ENCODE measurements around the gene NADK2. TPM values are rescaled to one million over a fixed set of nuclear protein-coding genes. Genes with fewer than 3 reads are reported as not detected.

The NADK2 gene
- total RNA-seq, 1 experiment from 2014 or later = 12.2 TPM

DNA sequence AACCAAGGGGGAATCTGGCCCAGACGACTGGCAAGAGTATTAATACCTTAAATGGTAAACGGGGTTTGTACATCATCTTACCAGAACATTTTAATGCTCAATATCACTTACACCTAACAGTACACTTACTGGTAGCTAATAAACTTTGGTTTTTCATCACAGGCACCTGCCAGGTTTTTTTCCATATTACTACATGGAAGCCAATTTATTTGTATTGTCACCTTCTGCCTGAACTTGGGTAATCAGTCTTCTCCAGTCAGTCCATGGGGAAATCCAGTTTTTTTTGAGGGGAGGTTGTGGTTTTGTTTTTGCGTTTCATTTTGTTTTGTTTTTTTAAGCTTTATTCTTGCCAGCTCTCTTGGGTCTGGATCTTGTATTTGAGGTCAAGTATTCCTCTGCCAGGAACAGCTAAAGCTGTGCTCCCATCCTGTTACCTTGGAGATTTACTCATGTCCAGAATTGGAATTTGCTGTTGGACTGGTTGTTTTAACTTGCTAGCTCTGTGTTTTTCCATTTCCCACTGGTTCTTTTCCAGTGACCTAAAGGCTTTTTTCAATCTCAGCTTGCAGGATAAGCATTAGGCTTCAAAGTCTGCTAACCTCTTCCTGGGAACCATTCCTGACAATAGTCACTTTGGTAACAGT, 11.1 kb upstream of the NADK2 start:
- H2BK5ac ChIP-seq (ENCODE audit: insufficient read length, low read length) = no peak overlapping the region
- WGBS (ENCODE audit: extremely low coverage, insufficient read length, low lambda C conversion rate) = no CpG with 5 or more reads among the region's 3 CpGs
- Mint-ChIP-seq H3K4me3 (no peak overlapping the region), H3K9me3 (no peaks in the 10 kb centered on the region), H3K27ac (no peak overlapping the region), H3K27me3 (ENCODE audit: low read depth) (no peaks in the 10 kb centered on the region), H3K36me3 (ENCODE audit: insufficient read depth in 1 of 3, low read depth in 3 of 3) (no peaks in the 10 kb centered on the region), H3K4me1 (peaks cover 0 to 3% of the 10 kb centered on the region in 2 experiments; a peak in 1 of 4 replicates)
- H4K5ac ChIP-seq (ENCODE audit: insufficient read length, low read depth, low read length) = no peak overlapping the region
- H3K4me2 ChIP-seq (ENCODE audit: insufficient read depth, insufficient read length, low read length) = no peak overlapping the region
- no peak overlapping the region for H3K14ac ChIP-seq (ENCODE audit: insufficient read depth, low read length)
- no peak overlapping the region for H2BK20ac ChIP-seq (ENCODE audit: low read depth, low read length, poor library complexity, severe bottlenecking)
- no peaks in the 10 kb centered on the region for H3K79me1 ChIP-seq (ENCODE audit: insufficient read depth, low read depth, low read length, poor library complexity, severe bottlenecking)
- no peaks in the 10 kb centered on the region for H3K23me2 ChIP-seq (ENCODE audit: insufficient read length, low read depth, low read length, poor library complexity, severe bottlenecking)
- H4K20me1 ChIP-seq (ENCODE audit: control insufficient read depth, insufficient read depth, insufficient read length) = no peaks in the 10 kb centered on the region
- no peak overlapping the region for H3T11ph ChIP-seq (ENCODE audit: low read length)
- no peak overlapping the region for H4K8ac ChIP-seq (replicated peaks; ENCODE audit: insufficient read length, low read depth, low read length)
- no peaks in the 10 kb centered on the region for H3K27me3 ChIP-seq (ENCODE audit: insufficient read depth, low read length)
- no peaks in the 10 kb centered on the region for H3K9me3 ChIP-seq (ENCODE audit: control insufficient read depth, low read depth, low read length)
- H2BK120ac ChIP-seq (ENCODE audit: low read depth, low read length, poor library complexity, severe bottlenecking) = no peak overlapping the region
- no peak overlapping the region for H3K9ac ChIP-seq (ENCODE audit: extremely low read depth, insufficient read length, low read length)
- DNase-seq = no peak
- H2BK12ac ChIP-seq (ENCODE audit: insufficient read length, low read depth, low read length) = no peak overlapping the region
- no peak overlapping the region for H3K18ac ChIP-seq (ENCODE audit: insufficient read length, low read depth, low read length)
- H3K56ac ChIP-seq (ENCODE audit: insufficient read length, low read depth, low read length) = no peak overlapping the region
- no peak overlapping the region for H2AFZ ChIP-seq (ENCODE audit: low read length)
- H2BK15ac ChIP-seq (ENCODE audit: low read depth, low read length) = no peak overlapping the region
- no peak overlapping the region for H3K23ac ChIP-seq (ENCODE audit: insufficient read length, low read depth, low read length)
- no peaks in the 10 kb centered on the region for H3K79me2 ChIP-seq (ENCODE audit: insufficient read depth, low read length)
- H3K27ac ChIP-seq (ENCODE audit: insufficient read length, low read depth, low read length) = no peak overlapping the region
- no peak overlapping the region for H2AK5ac ChIP-seq (ENCODE audit: insufficient read length, low read length)
- no peaks in the 10 kb centered on the region for H3K4me1 ChIP-seq (ENCODE audit: insufficient read depth, low read length)
- no peak overlapping the region for H3K4ac ChIP-seq (ENCODE audit: low read depth, low read length)
- H4K91ac ChIP-seq (ENCODE audit: insufficient read length, low read depth, low read length) = no peak overlapping the region
- TF ChIP-seq, protein P1, sequence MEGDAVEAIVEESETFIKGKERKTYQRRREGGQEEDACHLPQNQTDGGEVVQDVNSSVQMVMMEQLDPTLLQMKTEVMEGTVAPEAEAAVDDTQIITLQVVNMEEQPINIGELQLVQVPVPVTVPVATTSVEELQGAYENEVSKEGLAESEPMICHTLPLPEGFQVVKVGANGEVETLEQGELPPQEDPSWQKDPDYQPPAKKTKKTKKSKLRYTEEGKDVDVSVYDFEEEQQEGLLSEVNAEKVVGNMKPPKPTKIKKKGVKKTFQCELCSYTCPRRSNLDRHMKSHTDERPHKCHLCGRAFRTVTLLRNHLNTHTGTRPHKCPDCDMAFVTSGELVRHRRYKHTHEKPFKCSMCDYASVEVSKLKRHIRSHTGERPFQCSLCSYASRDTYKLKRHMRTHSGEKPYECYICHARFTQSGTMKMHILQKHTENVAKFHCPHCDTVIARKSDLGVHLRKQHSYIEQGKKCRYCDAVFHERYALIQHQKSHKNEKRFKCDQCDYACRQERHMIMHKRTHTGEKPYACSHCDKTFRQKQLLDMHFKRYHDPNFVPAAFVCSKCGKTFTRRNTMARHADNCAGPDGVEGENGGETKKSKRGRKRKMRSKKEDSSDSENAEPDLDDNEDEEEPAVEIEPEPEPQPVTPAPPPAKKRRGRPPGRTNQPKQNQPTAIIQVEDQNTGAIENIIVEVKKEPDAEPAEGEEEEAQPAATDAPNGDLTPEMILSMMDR (conservative IDR thresholded peaks at IDR 0.05) = no peak
